GM21360 (cell line): ENCODE results near the gene JOSD2.
A peak's percentile ranks its signal among the peaks of the same experiment; 100 is the strongest.

Source experiments
- ATAC-seq: cut with Tn5 transposase; IDR thresholded peaks from one replicate; pipeline ENCODE4 v1.9.1; 2021; ENCODE audit warnings: mild to moderate bottlenecking, moderate library complexity; ENCODE audit not compliant: unreplicated experiment

The JOSD2 gene, protein sequence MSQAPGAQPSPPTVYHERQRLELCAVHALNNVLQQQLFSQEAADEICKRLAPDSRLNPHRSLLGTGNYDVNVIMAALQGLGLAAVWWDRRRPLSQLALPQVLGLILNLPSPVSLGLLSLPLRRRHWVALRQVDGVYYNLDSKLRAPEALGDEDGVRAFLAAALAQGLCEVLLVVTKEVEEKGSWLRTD

DNA sequence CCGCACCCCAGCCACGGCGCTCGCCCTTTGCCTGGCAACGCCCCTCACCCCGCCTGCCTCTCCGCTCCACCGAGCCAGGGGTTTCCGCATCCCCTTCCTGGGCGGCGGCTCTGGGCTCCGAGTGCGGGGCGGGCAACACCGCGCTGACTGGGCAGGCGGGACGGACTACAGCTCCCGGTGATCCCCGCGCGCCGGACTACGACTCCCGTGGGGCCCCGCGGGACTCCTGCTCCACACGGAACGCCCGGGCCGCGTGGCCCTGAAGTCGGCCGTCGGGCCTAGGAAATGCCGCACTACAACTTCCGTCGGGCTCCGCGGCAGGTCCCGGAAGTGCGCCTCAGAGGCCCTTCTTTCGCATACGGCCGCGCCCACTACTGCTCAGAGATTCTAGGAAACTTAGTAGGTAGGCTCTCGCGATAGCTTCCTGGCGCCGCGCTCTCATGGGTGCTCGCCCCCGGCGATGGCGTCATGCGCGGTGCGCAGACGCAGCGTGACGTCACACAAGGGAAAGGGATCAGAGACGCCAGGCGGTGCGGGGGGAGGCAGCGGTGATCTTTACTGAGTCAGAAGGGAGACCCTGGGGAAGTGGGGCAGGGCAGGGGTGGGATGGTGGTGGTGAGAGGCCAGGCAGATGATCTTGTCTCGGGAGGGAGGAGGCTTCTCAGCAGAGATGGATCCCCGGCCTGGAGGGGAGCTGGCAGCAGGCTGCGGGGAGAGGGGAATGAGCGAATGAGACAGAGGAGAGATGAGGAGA is at the start of gene JOSD2:
Gene JOSD2, minus strand, starts transcription at position 123 of the 754 bp plus-strand sequence. CDS start 760 bp downstream, outside the sequence.
- ATAC-seq, result peak; percentile 73

DNA sequence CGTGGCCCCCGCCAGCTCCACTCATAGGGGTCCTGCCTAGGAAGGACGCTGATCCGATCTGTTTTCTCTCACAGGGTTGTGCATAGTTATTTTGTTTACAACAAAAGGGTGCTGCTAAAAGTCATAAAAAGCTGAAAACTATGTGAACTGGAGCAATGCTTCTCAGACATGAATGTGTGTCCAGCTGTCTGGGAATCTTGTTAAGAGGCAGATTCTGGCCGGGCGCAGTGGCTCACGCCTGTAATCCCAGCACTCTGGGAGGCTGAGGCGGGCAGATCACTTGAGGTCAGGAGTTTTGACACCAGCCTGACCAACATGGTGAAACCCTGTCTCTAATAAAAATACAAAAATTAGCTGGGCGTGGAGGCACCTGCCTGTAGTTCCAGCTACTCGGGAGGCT is 48.6 kb upstream of the JOSD2 start:
- no peak for ATAC-seq

DNA sequence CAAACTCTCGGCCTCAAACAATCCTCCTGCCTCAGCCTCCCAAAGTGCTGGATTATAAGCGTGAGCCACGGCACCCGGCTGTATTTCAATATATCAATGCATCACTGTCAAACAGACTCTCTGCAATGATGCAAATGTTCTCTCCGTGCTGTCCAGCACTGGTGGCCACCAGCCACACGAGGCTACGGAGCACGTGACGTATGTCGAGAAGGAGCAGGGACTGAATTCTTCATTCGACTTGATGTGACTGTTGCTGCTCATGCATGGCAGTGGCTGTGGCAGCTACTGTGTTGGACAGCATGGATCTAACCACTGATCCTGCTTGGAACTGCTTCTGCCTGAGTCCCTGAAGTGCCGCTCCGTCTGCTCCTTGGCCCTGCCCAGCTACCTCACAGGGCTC is 47.5 kb upstream of the JOSD2 start:
- ATAC-seq, result no peak

DNA sequence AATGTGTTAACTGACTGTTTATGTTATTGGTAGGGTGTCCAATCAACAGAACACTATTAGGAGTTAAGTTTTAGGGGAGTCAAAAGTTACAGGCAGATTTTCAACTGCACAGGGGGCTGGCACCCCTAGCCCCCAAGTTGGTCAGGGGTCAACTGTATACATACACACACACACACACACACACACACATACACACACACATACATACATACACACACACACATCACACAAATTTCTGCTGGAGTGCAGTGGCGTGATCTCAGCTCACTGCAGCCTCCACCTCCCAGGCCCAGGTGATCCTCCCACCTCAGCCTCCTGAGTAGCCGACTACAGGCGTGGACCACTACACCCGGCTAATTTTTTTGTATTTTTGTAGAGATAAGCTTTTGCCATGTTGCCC is 47.0 kb upstream of the JOSD2 start:
- no peak for ATAC-seq

DNA sequence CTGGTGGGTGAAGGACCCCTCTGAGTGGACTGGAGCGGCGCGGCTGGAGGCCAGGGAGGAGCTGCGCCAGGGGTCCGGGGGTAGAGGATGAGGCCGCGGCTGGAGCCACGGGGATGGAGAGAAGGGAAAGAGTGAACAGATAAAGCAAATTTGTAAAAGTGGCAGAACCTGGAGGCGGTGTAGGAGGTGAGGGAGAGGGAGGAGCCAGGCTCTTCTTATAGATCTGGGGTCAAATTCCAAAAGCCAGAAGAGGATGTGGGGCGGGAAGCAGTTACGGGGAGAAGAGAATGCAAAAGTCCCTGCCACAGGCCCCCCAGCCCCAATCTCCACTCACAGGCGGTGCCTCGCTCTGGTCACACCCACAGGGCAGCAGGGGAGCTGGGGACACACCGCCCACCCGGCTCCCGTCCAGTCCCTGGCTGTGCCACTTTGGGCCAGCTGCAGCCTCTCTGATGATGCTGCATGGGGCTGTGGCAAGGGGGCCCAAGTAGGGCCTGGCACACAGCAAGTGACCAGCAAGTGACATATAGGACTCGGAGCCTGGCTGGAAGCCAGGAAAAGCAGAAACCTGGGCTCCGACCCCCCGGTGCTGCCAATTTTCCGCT is 46.1 kb upstream of the JOSD2 start:
- no peak for ATAC-seq

DNA sequence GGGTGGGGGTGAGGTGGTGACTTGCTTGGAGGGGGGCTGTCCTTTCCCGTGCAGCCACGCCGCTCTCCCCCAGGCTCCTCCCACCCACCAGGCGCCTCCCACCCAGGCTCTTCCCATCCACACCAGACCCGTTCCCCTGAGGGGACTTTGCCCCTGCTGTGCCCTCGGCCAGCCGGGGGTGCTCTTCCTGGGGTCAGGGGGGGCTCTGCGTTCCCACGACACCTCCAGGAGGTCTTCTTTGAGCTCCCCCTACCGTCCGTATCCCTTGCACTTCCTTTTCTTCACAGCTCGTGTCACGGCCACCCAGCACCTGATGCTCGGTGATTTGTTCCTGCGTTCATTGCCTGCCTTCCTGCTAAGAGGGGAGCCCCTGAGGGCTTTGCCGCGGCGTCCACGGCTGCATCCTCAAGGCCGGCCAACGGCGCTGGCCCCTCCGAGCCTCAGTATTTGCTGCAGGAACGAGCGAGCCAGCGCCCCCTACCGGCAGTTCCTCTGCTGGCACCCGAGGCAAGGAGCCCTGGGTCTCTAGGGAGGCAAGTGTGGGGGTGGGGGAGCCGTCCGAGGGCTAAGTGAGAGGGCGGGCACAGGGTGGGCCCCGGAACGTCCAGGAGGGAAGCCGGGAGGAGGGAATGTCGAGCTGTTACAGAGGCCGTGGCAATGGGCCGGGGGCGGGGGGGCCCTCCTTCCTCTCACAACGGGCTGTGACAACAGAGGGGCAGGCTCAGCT is 45.5 kb upstream of the JOSD2 start:
- ATAC-seq, result no peak

DNA sequence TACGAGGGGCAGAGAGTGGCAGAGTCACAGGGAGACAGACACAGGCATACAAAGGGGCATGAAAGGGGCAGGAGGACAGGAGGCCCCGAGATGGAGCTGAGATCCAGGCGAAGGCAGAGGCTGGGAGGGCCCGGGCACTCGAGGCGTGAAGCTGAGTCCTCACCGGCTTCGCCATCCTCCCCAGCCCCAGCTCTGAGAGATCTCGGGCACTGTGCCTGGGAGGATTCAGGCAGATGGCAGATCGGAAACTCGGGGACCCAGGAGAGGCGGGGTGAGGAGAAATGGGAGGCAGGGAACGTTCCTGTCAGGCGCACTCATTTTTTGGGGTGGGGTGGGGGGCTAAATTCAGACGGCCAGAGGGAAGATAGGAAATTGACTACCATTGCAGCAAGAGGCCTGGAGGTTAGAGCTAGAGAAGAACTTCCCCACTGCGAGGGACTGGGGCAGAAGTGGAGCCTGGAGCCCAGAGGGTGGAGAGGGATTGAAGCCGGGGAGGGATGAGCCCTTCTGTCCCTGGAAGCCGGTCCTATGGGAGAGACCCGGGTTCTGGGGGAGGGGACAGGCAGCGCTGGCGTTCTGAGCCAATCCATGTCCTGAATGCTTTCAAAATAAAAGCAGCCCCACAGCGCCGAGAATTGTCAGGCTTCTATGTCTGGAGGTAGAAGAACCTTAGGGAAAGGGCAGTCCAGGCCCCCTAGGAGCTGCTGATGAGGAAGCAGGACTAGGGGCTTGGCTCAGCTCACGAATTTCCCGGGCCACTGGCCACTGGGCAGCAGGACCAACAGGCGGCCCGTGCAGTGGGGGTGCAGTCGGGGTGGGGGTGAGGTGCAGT is 44.7 kb upstream of the JOSD2 start:
- no peak for ATAC-seq

DNA sequence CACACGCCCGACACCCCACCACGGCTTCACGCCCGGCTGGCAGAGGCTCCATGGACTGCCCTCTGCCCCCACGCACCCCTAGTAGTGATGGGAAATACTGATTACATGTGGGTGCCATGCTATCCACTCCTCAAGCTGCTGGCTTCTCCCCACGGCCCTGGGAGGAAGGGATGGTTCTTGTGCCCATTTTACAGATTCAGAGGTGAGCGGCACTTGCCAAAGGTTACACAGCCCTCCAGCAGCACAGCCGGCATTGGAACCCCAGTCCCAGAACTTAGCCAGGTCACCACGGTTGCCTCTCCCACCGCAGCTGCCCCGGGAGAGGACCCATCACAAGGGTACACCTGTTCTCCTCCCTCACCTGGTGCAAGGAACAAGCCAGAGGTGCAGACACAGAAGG is 44.0 kb upstream of the JOSD2 start:
- no peak for ATAC-seq

DNA sequence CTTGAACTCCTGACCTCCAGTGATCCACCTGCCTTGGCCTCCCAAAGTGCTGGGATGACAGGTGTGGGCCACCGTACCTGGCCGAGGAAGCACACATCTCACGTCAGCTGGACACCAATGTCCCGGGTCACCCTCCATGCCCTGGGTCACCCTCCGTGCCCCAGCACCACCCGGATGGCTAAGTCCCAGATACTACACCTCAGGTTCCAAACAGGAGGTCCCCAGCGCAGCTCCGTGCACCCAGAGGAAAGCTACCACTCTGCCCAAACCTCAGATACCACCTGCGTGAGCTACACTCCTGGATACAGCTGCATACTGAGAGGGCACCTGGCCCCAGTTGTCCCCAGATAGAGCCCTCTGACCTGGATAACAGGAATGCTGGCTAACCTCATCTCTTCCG is 43.2 kb upstream of the JOSD2 start:
- no peak for ATAC-seq

DNA sequence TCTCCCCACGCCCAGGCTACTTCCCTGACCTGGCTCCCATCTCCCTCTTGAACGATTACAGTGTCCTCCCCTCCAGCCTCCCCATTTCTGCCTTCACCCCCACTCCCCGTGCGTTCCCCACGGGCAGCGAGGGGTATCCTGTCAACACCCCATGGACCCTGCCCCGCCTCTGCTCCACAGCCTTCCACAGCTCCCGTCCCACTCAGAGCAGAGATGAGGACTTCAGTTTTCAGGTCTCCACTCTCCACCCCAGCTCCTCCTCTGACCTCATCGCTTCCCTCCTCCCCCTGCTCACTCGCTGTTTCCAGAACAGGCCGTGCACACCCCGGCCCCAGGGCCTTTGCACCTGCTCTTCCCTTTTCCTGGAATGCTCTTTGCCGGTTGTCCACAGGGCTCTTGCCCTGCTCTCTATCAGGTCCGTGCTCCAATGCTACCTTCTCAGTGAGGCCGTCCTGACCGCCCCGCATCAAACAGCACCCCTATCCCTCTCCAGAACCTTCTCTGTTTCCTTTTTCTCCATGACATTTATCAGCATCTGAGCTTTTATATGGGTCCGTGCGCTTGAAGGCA is 42.2 kb upstream of the JOSD2 start:
- no peak for ATAC-seq

DNA sequence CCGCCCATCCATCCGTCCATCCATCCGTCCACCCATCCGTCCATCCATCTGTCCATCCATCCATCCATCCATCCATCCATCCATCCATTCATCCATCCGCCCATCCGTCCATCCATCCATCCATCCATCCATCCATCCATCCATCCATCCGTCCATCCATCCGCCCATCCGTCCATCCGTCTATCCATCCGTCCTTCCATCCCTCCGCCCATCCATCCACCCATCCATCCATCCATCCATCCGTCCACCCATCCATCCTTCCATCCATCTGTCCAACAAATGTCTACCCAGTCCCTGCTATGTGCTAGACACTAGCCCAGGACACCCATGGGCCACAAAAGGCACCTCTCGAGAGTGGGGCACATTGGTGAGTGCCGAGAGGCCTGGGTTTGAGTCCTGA is 41.5 kb upstream of the JOSD2 start:
- ATAC-seq, result no peak

DNA sequence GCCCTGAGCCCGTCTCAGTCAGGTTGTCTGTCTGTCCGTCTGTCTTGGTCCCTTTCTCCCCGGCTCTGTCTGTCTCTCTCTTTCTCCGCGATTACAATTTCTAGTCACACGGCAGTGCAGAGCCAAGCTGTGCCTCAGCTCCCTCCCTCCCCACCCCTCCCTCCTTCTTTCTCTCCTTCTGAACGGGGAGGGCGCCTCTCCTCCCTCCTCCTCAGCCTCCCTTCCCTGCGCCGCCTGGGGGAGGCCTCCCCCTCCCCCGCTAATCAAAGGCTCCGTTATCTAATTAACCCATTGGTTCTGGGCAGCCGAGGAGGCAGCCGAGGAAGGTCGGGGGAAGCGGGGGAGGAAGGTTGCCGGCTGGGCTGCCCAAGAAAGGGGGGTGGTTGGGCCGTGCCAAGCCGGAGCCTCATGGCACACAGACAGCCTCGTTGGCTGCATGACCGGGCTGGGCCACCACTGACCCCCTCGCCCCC is 40.8 kb upstream of the JOSD2 start:
- ATAC-seq, result no peak

DNA sequence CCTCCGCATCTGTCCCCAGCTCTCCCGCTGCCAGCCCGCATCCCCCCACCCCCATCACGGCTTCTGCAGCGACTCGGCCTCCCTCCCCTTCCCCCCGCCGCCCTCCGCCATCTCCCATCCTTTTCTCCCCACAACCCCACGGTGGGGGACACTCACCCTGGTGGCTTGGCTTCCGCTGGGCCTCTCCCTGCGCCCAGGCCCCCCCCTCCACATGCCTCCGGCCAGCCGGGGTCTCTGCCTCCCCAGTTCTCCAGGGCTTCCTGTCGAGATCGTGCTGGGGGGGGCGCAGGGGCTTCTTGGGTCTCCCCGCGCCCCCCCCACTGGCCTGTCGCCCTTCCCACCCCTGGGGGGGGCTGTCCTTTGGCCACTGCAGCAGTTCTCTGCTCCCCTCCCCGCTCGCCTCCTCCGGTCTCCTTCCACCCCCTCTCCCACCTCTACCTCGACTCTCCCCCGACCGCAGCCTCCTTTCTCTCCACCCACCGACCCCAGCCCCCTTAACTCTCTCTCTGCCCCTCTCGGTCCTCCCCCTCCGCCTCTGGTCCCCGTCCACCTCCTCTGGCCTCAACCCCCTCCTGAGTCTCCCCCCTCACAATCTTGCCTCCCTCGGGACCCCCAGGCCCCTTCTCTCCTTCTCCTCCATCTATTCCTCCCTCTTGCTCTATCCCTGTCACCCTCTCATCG is 40.2 kb upstream of the JOSD2 start:
- ATAC-seq, result no peak

DNA sequence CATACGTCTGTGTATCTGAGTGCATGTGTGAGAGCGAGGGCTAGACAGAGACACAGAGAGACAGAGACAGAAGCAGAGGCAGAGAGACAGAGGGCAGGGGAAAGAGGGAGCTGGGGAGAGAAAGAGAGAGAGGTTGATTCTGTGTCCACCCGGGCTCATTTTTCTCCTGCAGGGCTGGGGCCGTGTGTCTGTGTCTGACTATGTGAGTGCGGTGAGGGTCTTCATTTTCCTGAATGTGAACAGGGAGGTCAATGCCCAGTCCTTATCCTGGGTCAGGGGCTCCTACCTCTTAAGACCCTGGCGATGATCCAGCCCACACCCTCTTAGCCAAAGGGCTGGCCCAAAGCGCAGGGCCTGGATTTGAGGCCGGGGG is 39.6 kb upstream of the JOSD2 start:
- ATAC-seq, result no peak

DNA sequence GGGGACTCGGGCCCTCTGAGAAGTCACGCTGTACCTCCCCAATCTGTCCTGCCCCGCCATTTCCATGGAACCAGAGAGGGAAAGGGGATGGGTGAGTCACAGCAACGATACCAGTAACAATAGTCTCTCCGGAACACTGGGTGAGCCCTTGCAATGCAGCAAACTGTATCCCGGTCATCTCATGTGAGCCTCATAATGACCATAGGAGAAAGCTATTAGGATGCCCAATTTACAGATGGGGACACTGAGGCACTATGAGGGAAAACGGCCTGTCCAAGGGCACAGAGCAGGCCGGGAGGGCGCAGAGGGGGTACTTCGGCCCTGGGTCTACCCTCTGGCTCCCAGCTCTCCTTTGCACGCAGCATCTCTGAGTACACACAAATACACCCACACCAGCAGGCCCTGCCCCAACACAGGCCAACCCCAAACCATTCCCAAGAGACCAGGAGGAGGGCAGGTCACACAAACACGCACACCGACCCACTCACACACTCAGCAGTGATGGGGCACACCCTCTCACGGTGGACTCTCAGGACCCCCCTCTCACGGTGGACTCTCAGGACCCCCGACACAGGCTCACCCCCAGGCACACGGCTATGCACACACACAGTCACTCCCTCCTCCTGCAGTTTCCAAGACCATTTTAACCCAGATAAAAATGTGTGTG is 39.1 kb upstream of the JOSD2 start:
- ATAC-seq, result no peak

DNA sequence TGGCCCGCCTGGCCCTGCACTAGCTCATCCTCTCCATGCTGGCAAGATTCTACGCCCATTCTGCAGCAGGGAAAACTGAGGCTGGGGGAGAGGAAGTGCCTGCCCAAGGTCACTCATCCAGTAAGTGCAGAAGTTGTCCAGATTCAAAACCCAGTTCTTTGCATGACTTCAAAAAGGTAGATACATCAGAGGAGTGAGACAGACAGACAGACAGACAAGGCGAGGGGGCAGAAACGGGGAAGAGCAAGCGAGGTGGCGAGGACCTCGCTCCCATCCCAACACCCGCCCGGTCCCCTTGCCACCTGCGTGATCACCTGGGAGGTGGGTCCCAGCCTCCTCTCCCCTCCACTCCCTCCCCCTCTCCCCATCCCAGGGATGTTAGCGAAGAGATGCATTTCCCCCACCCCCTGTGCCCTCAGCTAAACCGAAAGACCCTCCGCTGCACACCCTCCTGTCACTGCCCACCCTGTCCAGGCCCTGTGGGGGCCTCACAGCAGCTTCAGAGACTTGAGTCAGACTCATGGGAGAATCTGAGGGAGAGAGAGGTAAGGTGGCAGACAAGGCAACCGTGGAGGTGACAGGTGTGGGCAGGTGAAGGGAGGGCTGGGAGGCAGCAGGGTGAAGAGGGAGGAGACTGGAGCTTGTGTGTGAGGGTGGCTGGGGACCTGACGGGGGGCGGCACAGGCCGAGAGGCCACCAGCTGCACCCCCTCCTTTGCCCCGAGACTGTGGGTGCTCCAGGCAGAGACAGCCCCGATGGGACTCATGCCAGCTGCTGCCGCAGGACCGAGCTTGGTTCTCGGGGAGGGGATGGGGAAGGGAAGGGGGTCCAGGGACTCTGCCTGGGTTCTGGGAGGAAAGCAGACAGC is 38.3 kb upstream of the JOSD2 start:
- ATAC-seq, result no peak

DNA sequence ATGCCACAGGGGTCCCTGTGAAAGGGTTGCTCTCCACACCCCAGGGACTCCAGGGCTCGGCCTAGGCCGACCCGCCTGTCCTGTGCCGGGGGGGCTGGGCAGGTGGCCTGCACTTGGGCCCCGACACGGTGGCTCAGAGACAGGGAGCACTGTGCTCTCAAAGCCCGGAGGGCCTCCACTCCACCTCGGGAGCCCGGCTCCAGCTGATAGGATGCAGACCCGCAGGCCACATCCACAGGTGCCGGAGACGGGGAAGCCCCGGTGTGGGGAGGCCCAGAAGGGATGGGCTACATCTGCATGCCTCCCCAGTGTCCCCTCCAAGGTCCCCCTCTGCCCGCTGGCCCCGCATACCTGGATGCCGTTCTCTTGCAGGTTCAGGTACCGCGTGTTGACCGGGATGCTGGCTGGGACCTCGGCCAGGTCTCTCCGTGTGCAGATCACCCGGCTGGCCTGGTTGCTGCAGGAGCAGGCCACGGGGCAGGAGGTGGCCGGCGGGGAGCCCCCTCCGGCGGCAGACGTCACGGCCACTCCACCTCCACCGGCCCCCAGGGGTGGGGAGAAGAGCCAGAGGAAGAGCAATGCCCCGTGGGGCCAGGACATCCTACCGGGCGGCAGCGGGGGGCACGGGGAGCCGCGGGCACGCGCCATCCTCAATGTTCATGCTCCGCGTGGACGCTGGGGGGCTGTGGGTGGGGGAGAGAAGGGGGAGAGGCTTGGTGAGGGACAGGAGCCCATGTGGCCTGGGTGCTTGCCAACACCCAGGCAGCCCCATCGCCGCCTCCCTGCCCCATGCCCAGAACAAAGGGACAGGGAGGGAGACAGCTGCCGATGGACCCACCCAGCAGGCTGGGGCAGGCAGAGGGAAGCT is 37.4 kb upstream of the JOSD2 start:
- no peak for ATAC-seq
